ENCODE results near the gene COMMD1. TPM values are rescaled to one million over a fixed set of nuclear protein-coding genes. Genes with fewer than 3 reads are reported as not detected.

Gene COMMD1
- total RNA-seq, 1 experiment from 2014 or later: 32.4 TPM

GRCh38 chr2:62178741-62179271, 273.3 kb downstream of the COMMD1 start:
- in situ Hi-C loops (cut with HindIII; ENCODE audit: low pct_unique_long_range_greater_than_20kb, low sequenced_read_pairs): no loop called here
- no peak for DNase-seq (ENCODE audit: low read depth)

- in situ Hi-C loops (cut with HindIII; ENCODE audit: low pct_unique_long_range_greater_than_20kb, low sequenced_read_pairs): no loop called here
- no peak for DNase-seq (ENCODE audit: low read depth)
Measured at GRCh38 chr2:62180975-62181374, 275.5 kb downstream of the COMMD1 start.

GRCh38 chr2:62181843-62182242, 276.4 kb downstream of the COMMD1 start:
- in situ Hi-C loops (cut with HindIII; ENCODE audit: low pct_unique_long_range_greater_than_20kb, low sequenced_read_pairs): no loop called here
- no peak for DNase-seq (ENCODE audit: low read depth)

- in situ Hi-C loops (cut with HindIII; ENCODE audit: low pct_unique_long_range_greater_than_20kb, low sequenced_read_pairs): no loop called here
- no peak for DNase-seq (ENCODE audit: low read depth)
Measured at GRCh38 chr2:62184512-62185230, 279.2 kb downstream of the COMMD1 start.

Other genes with a start within 250 kb of the COMMD1 start
- 0.09 and 0.88 TPM in 2 replicates for gene FAM161A, start 51.6 kb upstream of the COMMD1 start, total RNA-seq (2014; rRNA removed; shearing (Covaris generic); ENCODE audit: low replicate concordance)
- 275 and 294 TPM in 2 replicates for gene CCT4, start 17.0 kb upstream of the COMMD1 start, total RNA-seq (2014; rRNA removed; shearing (Covaris generic); ENCODE audit: low replicate concordance)

Measured in Caki2 (cell line).